Duodenal mucosa (tissue), 2 donors: ENCODE measurements around the gene PUSL1.

Experiments
- H3K27ac ChIP-seq: one replicate; pipeline ENCODE4 v1.7.0; 2013; ENCODE audit warnings: low read depth, low read length
- H3K27me3 ChIP-seq, 2 donors: one replicate each; pipeline ENCODE4 v1.7.0; 2013; ENCODE audit warnings: low read length in 2 of 2, control low read depth in 1 of 2; ENCODE audit not compliant: insufficient read depth in 2 of 2, control insufficient read depth in 1 of 2
- H3K36me3 ChIP-seq, 2 donors: one replicate each; pipeline ENCODE4 v1.7.0; 2013; ENCODE audit warnings: low read length in 2 of 2, control low read depth in 1 of 2; ENCODE audit not compliant: insufficient read depth in 2 of 2, control insufficient read depth in 1 of 2
- H3K4me1 ChIP-seq, 2 donors: one replicate each; pipeline ENCODE4 v1.7.0; 2013; ENCODE audit warnings: low read length in 2 of 2, control low read depth in 1 of 2; ENCODE audit not compliant: insufficient read depth in 2 of 2, control insufficient read depth in 1 of 2
- H3K4me3 ChIP-seq, 2 donors: one replicate each; pipeline ENCODE4 v1.7.0; 2013; ENCODE audit warnings: low read length in 2 of 2, low read depth in 1 of 2
- H3K9ac ChIP-seq, 2 donors: one replicate each; pipeline ENCODE4 v1.7.0; 2013; ENCODE audit warnings: low read length in 2 of 2, low read depth in 1 of 2
- H3K9me3 ChIP-seq, 2 donors: one replicate each; pipeline ENCODE4 v1.7.0; 2013; ENCODE audit warnings: low read length in 2 of 2, control low read depth in 1 of 2; ENCODE audit not compliant: control insufficient read depth in 1 of 2

PUSL1 gene

DNA sequence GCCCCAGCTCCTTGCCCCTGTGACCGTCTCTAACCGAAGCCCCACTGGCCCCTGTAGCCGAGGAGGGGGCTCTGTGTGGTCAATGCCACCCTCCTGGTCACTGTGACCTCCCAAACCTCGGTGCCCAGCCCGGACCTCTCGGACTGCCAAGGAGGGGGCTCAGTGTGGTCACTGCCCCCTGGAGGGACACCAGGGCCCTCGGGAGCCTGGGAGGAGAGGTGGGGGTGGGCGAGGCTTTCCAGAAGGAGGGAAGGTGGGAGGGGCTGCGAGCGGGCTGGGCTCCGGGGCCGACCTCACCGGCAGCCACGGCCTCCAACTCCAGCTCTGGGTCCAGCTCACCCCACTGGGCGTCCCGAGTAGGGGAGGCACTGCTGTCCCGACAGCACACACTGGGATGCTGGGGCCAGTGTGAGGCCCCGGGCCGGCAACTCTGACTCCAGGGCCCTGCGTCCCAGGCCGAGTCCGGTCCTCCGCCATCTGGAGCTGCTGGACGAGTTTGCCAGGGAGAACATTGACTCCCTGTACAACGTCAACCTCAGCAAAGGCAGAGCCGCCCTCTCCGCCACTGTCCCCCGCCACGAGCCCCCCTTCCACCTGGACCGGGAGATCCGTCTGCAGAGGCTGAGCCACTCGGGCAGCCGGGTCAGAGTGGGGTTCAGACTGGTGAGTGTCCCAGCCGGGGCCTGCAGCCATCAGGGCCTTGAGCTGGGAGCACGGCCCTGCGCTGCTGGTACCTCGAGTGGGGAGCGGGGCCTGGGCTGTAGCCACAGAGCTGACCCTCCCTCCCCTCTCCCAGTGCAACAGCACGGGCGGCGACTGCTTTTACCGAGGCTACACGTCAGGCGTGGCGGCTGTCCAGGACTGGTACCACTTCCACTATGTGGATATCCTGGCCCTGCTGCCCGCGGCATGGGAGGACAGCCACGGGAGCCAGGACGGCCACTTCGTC, 21.8 kb upstream of the PUSL1 start:
- H3K27ac ChIP-seq = no peak overlapping the region
- H3K27me3 ChIP-seq = peaks cover 0 to 26% of the 10 kb centered on the region in 2 donors
- H3K36me3 ChIP-seq = no peaks in the 10 kb centered on the region
- no peak overlapping the region for H3K4me3 ChIP-seq
- no peaks in the 10 kb centered on the region for H3K9me3 ChIP-seq
- H3K9ac ChIP-seq = no peak overlapping the region
- peaks cover 23 to 25% of the 10 kb centered on the region in 2 donors for H3K4me1 ChIP-seq

- H3K36me3 ChIP-seq = no peaks in the 10 kb centered on the region
- H3K4me3 ChIP-seq = no peak overlapping the region
- no peak overlapping the region for H3K9ac ChIP-seq
- H3K4me1 ChIP-seq = peaks cover 19% of the 10 kb centered on the region in 2 donors
- H3K27me3 ChIP-seq = peaks cover 0 to 26% of the 10 kb centered on the region in 2 donors
- H3K9me3 ChIP-seq = no peaks in the 10 kb centered on the region
- no peak overlapping the region for H3K27ac ChIP-seq
Observed at GRCh38 chr1:1287288-1288110, 20.9 kb upstream of the PUSL1 start.

DNA sequence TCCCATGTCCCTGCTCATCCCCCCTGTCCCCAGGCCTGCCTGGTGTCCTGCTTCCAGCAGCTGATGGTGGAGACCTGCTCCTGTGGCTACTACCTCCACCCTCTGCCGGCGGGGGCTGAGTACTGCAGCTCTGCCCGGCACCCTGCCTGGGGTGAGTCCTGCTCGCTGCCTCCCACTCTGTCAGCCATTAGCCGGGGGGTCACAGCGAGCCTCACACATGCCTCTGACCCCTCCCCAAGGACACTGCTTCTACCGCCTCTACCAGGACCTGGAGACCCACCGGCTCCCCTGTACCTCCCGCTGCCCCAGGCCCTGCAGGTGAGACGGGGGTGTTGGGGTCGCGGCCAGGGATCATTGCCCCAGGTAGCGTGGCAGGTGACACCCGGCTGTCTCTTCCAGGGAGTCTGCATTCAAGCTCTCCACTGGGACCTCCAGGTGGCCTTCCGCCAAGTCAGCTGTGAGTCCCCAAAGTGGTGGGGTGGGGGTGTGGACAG, 18.1 kb upstream of the PUSL1 start:
- Histone ChIP-seq H3K4me1 (peaks cover 15 to 17% of the 10 kb centered on the region in 2 donors), H3K27ac (no peak overlapping the region), H3K9me3 (no peaks in the 10 kb centered on the region), H3K27me3 (peaks cover 0 to 23% of the 10 kb centered on the region in 2 donors), H3K36me3 (peaks cover 0 to 3% of the 10 kb centered on the region in 2 donors), H3K9ac (no peak overlapping the region), H3K4me3 (no peak overlapping the region)

GRCh38 chr1:1291023-1291528, 17.3 kb upstream of the PUSL1 start:
- Histone ChIP-seq H3K4me1 (peaks cover 12% of the 10 kb centered on the region in 2 donors), H3K36me3 (peaks cover 0 to 6% of the 10 kb centered on the region in 2 donors), H3K27me3 (peaks cover 0 to 16% of the 10 kb centered on the region in 2 donors), H3K4me3 (no peak overlapping the region), H3K9ac (no peak overlapping the region), H3K27ac (no peak overlapping the region), H3K9me3 (no peaks in the 10 kb centered on the region)

GRCh38 chr1:1291548-1292441, 16.6 kb upstream of the PUSL1 start:
- no peak overlapping the region for H3K4me3 ChIP-seq
- H3K9ac ChIP-seq = no peak overlapping the region
- H3K27me3 ChIP-seq = peaks cover 0 to 9% of the 10 kb centered on the region in 2 donors
- H3K4me1 ChIP-seq = peaks cover 12% of the 10 kb centered on the region in 2 donors
- no peak overlapping the region for H3K27ac ChIP-seq
- H3K36me3 ChIP-seq = peaks cover 0 to 7% of the 10 kb centered on the region in 2 donors
- H3K9me3 ChIP-seq = no peaks in the 10 kb centered on the region

DNA sequence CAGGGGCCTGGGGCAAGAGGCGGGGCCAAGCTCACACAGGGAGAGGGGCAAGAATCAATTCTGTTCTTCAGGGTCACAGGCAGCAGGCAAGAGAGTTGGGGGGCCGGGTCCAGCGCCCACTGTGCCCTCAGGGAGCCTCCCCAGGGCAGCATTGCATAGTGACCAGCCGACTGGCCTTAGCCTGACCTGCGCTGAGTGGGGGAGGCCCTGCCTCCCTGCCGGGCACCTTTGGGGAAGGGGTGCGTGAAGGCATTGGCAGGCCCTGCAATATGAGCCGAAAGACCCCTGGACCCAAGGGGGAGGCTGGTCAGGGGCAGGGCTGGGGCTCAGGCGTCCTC, 16.0 kb upstream of the PUSL1 start:
- Histone ChIP-seq H3K4me3 (no peak overlapping the region), H3K27me3 (peaks cover 0 to 3% of the 10 kb centered on the region in 2 donors), H3K4me1 (peaks cover 12% of the 10 kb centered on the region in 2 donors), H3K36me3 (peaks cover 0 to 8% of the 10 kb centered on the region in 2 donors), H3K9me3 (no peaks in the 10 kb centered on the region), H3K27ac (no peak overlapping the region), H3K9ac (no peak overlapping the region)

DNA sequence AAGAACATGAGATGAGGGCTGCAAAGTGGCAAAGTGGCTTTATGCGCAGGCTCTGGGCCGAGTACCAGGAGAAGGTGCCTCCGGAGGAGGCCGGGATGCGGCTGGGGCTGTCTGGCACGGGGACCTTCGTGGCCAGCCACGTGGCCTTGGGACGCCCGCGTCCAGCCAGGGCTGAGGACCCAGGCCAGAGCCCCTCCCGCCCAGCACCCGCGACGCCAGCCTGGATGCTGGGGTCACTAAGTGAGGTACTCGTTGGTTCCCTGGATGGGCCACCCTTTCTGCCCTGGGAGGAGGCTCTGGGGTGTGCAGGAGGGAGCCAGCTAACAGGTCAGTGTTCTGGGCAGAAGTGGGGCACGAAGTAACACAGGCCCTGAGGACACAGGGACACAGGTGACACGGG, 15.5 kb upstream of the PUSL1 start:
- Histone ChIP-seq H3K4me3 (no peak overlapping the region), H3K9me3 (no peaks in the 10 kb centered on the region), H3K4me1 (peaks cover 12% of the 10 kb centered on the region in 2 donors), H3K27me3 (no peaks in the 10 kb centered on the region), H3K9ac (no peak overlapping the region), H3K27ac (no peak overlapping the region), H3K36me3 (peaks cover 0 to 8% of the 10 kb centered on the region in 2 donors)

GRCh38 chr1:1293263-1294249, 14.8 kb upstream of the PUSL1 start:
- Histone ChIP-seq H3K27ac (no peak overlapping the region), H3K9me3 (no peaks in the 10 kb centered on the region), H3K4me1 (peaks cover 12% of the 10 kb centered on the region in 2 donors), H3K4me3 (no peak overlapping the region), H3K9ac (no peak overlapping the region), H3K36me3 (peaks cover 0 to 8% of the 10 kb centered on the region in 2 donors), H3K27me3 (no peaks in the 10 kb centered on the region)
